ENCODE measurements around the gene ERBB2. TPM values are rescaled to one million over a fixed set of nuclear protein-coding genes. Genes with fewer than 3 reads are reported as not detected.

The ERBB2 gene
- total and polyA plus RNA-seq, 2 of the 4 experiments (the other 2 are of a cell fraction) = 28.7 to 33.3 TPM

- Histone ChIP-seq H3K9me3 (ENCODE audit: control insufficient read depth, insufficient read depth, low read length) (no peaks in the 10 kb centered on the region), H2BK5ac (ENCODE audit: low read depth, low read length, poor library complexity, severe bottlenecking) (no peak overlapping the region), H3K27me3 (ENCODE audit: control insufficient read depth, insufficient read depth, low read length) (peaks cover 44% of the 10 kb centered on the region), H2AFZ (replicated peaks; ENCODE audit: low read length, poor library complexity) (no peak overlapping the region), H3K56ac (ENCODE audit: extremely low read depth, insufficient read depth, low read length) (no peak overlapping the region), H3K27ac (ENCODE audit: insufficient read depth, low read length) (no peak overlapping the region), H2AK9ac (replicated peaks; ENCODE audit: low read depth, low read length, poor library complexity) (no peak overlapping the region), H2BK120ac (ENCODE audit: low read depth, low read length) (no peak overlapping the region), H2BK15ac (ENCODE audit: low read depth, low read length) (no peak overlapping the region), H3K4me3 (ENCODE audit: insufficient read depth, low read depth, low read length) (no peak overlapping the region), H3K4me2 (ENCODE audit: low read depth, low read length) (no peak overlapping the region), H3K79me1 (ENCODE audit: low read depth in 1 of 2, low read length in 2 of 2) (no peaks in the 10 kb centered on the region), H3K14ac (replicated peaks; ENCODE audit: low read depth, low read length) (no peak overlapping the region), H3K4me1 (ENCODE audit: control insufficient read depth, insufficient read depth, low read length) (peaks cover 3% of the 10 kb centered on the region; the same call in 1 of the 2 replicates), H3K18ac (ENCODE audit: low read depth, low read length) (no peak overlapping the region), H3K23ac (ENCODE audit: low read depth, low read length) (peak overlapping the region; percentile 66; the same call in 1 of the 2 replicates), H3K36me3 (ENCODE audit: control insufficient read depth, insufficient read depth, low read length) (no peaks in the 10 kb centered on the region), H4K8ac (ENCODE audit: low read depth in 2 of 2, low read length in 2 of 2) (no peak overlapping the region), H2AK5ac (ENCODE audit: low read depth, low read length) (no peak overlapping the region), H4K20me1 (ENCODE audit: insufficient read depth, low read length) (no peaks in the 10 kb centered on the region), H3K4ac (ENCODE audit: low read depth, low read length) (no peak overlapping the region), H2BK20ac (ENCODE audit: low read depth, low read length) (no peak overlapping the region), H4K91ac (ENCODE audit: insufficient read depth, low read depth, low read length) (no peak overlapping the region), H3K9me1 (ENCODE audit: insufficient read depth, low read length) (no peaks in the 10 kb centered on the region), H4K5ac (ENCODE audit: low read depth, low read length) (no peak overlapping the region), H3K9ac (ENCODE audit: low read depth, low read length) (no peak overlapping the region)
- ChIA-PET POLR2A (ENCODE audit: unreplicated experiment) (no interaction called here), CTCF (interaction anchor here (0.8 to 2.8 kb wide), 4 partner anchors 20 to 123 kb away, joined by 3 to 11 read pairs (median 3); no protein-coding TSS in a partner anchor)
- ATAC-seq (ENCODE audit: low read depth) = no peak
- WGBS, 2 experiments (ENCODE audit: extremely low coverage in 2 of 2, insufficient read length in 1 of 2) = 40% methylated on average over 1 of the region's 4 CpGs; no CpG with 5 or more reads in 1 of the 2 experiments
- no peak for DNase-seq
- in situ Hi-C loops (cut with MboI; ENCODE audit: low sequenced_read_pairs) = no loop called here
- dilution Hi-C loops (cut with HindIII; ENCODE audit: low sequenced_read_pairs, unreplicated experiment) = no loop called here
- no peak for TF ChIP-seq MXI1 (IDR thresholded peaks at IDR 0.05; ENCODE audit: borderline replicate concordance, low read depth, low read length)
- no peak for TF ChIP-seq POLR2A (IDR thresholded peaks at IDR 0.05; ENCODE audit: low read depth, low read length)
- no peak for TF ChIP-seq RAD21 (IDR thresholded peaks at IDR 0.05; ENCODE audit: low read length)
- BruUV-seq (replicated peaks) = no TSS peak
- intact Hi-C loops (cut with micrococcal nuclease) = no loop called here
Observed at GRCh38 chr17:39670746-39671145, 29.1 kb upstream of the ERBB2 start.

Data from IMR-90 (cell line).